Activated naive CD8-positive, alpha-beta T cell treated with anti-CD3 and anti-CD28 coated beads, Interleukin-2, amount 50 U/mL, for 24 hours (primary cell): ENCODE measurements around the gene PIEZO1.
A peak's percentile ranks its signal among the peaks of the same experiment; 100 is the strongest.
"Not testable (repeated sequence)": the region's sequence is repeated elsewhere in the genome, so short reads cannot be mapped to it uniquely, and the experiment has no call there.

Experiments
- ATAC-seq: fragments of 150-1000 bp; cut with Tn5 transposase; one replicate; pipeline ENCODE4 v1.10.0; 2021
- DNase-seq: peaks from one replicate; pipeline ENCODE4 v3.0.0; 2021
- H3K27ac Mint-ChIP-seq: one replicate; pipeline ENCODE4 v1.8.0; 2021; ENCODE audit warnings: mild to moderate bottlenecking, mixed read lengths
- H3K27me3 Mint-ChIP-seq: one replicate; pipeline ENCODE4 v1.8.0; 2021; ENCODE audit warnings: mixed read lengths
- H3K36me3 Mint-ChIP-seq: one replicate; pipeline ENCODE4 v1.8.0; 2021; ENCODE audit warnings: low read depth, mixed read lengths
- H3K4me1 Mint-ChIP-seq: one replicate; pipeline ENCODE4 v1.8.0; 2021; ENCODE audit warnings: mixed read lengths
- H3K4me3 Mint-ChIP-seq: one replicate; pipeline ENCODE4 v1.8.0; 2021; ENCODE audit warnings: mild to moderate bottlenecking, moderate library complexity, mixed read lengths
- H3K9me3 Mint-ChIP-seq: one replicate; pipeline ENCODE4 v1.8.0; 2021; ENCODE audit warnings: mixed read lengths

Gene PIEZO1

GRCh38 chr16:88785106-88785924 lies at the start of gene PIEZO1:
Gene PIEZO1, minus strand, starts transcription at chr16:88785220. Its CDS starts 256 bp downstream, at chr16:88784964.
- H3K4me1 Mint-ChIP-seq, result peaks cover 47% of the 10 kb centered on the region

GRCh38 chr16:88834670-88835069 lies 49.6 kb upstream of the PIEZO1 start:
- H3K4me1 Mint-ChIP-seq, result no peaks in the 10 kb centered on the region
- ATAC-seq, result no peak
- no peak overlapping the region for H3K27ac Mint-ChIP-seq
- H3K4me3 Mint-ChIP-seq, result no peak overlapping the region
- no peak for DNase-seq
- peaks cover 2% of the 10 kb centered on the region for H3K36me3 Mint-ChIP-seq
- no peaks in the 10 kb centered on the region for H3K9me3 Mint-ChIP-seq
- no peaks in the 10 kb centered on the region for H3K27me3 Mint-ChIP-seq

More at GRCh38 chr16:88785106-88785924, at the start of gene PIEZO1:
- DNase-seq, result peak; percentile 81
- peak within 1 kb of the TSS; percentile 85 for H3K27ac Mint-ChIP-seq
- no peak for ATAC-seq
- no peaks in the 10 kb centered on the region for H3K27me3 Mint-ChIP-seq
- peak within 1 kb of the TSS; percentile 76 for H3K4me3 Mint-ChIP-seq
- no peaks in the 10 kb centered on the region for H3K36me3 Mint-ChIP-seq
- H3K9me3 Mint-ChIP-seq, result no peaks in the 10 kb centered on the region

- Mint-ChIP-seq H3K27ac (no peak overlapping the region), H3K4me1 (no peaks in the 10 kb centered on the region), H3K27me3 (no peaks in the 10 kb centered on the region), H3K36me3 (peaks cover 2% of the 10 kb centered on the region), H3K9me3 (no peaks in the 10 kb centered on the region), H3K4me3 (no peak overlapping the region)
- no peak for ATAC-seq
- DNase-seq, result no peak
Measured at GRCh38 chr16:88833086-88833485, 48.1 kb upstream of the PIEZO1 start.

GRCh38 chr16:88831838-88832237 lies 46.8 kb upstream of the PIEZO1 start:
- DNase-seq (no peak), ATAC-seq (no peak)
- Mint-ChIP-seq H3K27ac (no peak overlapping the region), H3K4me1 (no peaks in the 10 kb centered on the region), H3K9me3 (no peaks in the 10 kb centered on the region), H3K36me3 (peaks cover 2% of the 10 kb centered on the region), H3K27me3 (no peaks in the 10 kb centered on the region), H3K4me3 (no peak overlapping the region)

- H3K9me3 Mint-ChIP-seq, result no peaks in the 10 kb centered on the region
- H3K4me3 Mint-ChIP-seq, result no peak overlapping the region
- DNase-seq (no peak), ATAC-seq (no peak)
- H3K27ac Mint-ChIP-seq, result no peak overlapping the region
- H3K4me1 Mint-ChIP-seq, result no peaks in the 10 kb centered on the region
- no peaks in the 10 kb centered on the region for H3K27me3 Mint-ChIP-seq
- peaks cover 2% of the 10 kb centered on the region for H3K36me3 Mint-ChIP-seq
Measured at GRCh38 chr16:88830783-88831182, 45.8 kb upstream of the PIEZO1 start.

- H3K27ac Mint-ChIP-seq, result no peak overlapping the region
- H3K9me3 Mint-ChIP-seq, result no peaks in the 10 kb centered on the region
- H3K27me3 Mint-ChIP-seq, result no peaks in the 10 kb centered on the region
- H3K36me3 Mint-ChIP-seq, result peaks cover 2% of the 10 kb centered on the region
- DNase-seq, result no peak
- H3K4me3 Mint-ChIP-seq, result no peak overlapping the region
- no peaks in the 10 kb centered on the region for H3K4me1 Mint-ChIP-seq
- ATAC-seq, result no peak
Measured at GRCh38 chr16:88830258-88830657, 45.2 kb upstream of the PIEZO1 start.

- H3K27ac Mint-ChIP-seq, result no peak overlapping the region
- no peak overlapping the region for H3K4me3 Mint-ChIP-seq
Measured at GRCh38 chr16:88828711-88829110, 43.7 kb upstream of the PIEZO1 start.

GRCh38 chr16:88827727-88828126 lies 42.7 kb upstream of the PIEZO1 start:
- Mint-ChIP-seq H3K4me1 (no peaks in the 10 kb centered on the region), H3K4me3 (no peak overlapping the region), H3K27ac (no peak overlapping the region), H3K9me3 (no peaks in the 10 kb centered on the region), H3K27me3 (no peaks in the 10 kb centered on the region), H3K36me3 (peaks cover 2% of the 10 kb centered on the region)
- ATAC-seq, result no peak
- DNase-seq, result no peak

More at GRCh38 chr16:88828711-88829110, 43.7 kb upstream of the PIEZO1 start:
- Mint-ChIP-seq H3K9me3 (no peaks in the 10 kb centered on the region), H3K36me3 (peaks cover 2% of the 10 kb centered on the region), H3K27me3 (no peaks in the 10 kb centered on the region), H3K4me1 (no peaks in the 10 kb centered on the region)
- DNase-seq (no peak), ATAC-seq (no peak)

GRCh38 chr16:88826070-88826840 lies 41.2 kb upstream of the PIEZO1 start:
- DNase-seq (no peak), ATAC-seq (no peak)
- no peaks in the 10 kb centered on the region for H3K4me1 Mint-ChIP-seq
- H3K9me3 Mint-ChIP-seq, result no peaks in the 10 kb centered on the region
- H3K4me3 Mint-ChIP-seq, result no peak overlapping the region
- H3K27me3 Mint-ChIP-seq, result no peaks in the 10 kb centered on the region
- peaks cover 2% of the 10 kb centered on the region for H3K36me3 Mint-ChIP-seq
- H3K27ac Mint-ChIP-seq, result no peak overlapping the region

GRCh38 chr16:88825146-88825545 lies 40.1 kb upstream of the PIEZO1 start:
- no peak overlapping the region for H3K27ac Mint-ChIP-seq
- no peak overlapping the region for H3K4me3 Mint-ChIP-seq
- H3K9me3 Mint-ChIP-seq, result no peaks in the 10 kb centered on the region
- DNase-seq (no peak), ATAC-seq (no peak)
- no peaks in the 10 kb centered on the region for H3K36me3 Mint-ChIP-seq
- no peaks in the 10 kb centered on the region for H3K4me1 Mint-ChIP-seq
- H3K27me3 Mint-ChIP-seq, result no peaks in the 10 kb centered on the region

GRCh38 chr16:88824256-88825077 lies 39.4 kb upstream of the PIEZO1 start:
- H3K9me3 Mint-ChIP-seq, result no peaks in the 10 kb centered on the region
- ATAC-seq (no peak), DNase-seq (no peak)
- no peaks in the 10 kb centered on the region for H3K27me3 Mint-ChIP-seq
- no peak overlapping the region for H3K27ac Mint-ChIP-seq
- no peaks in the 10 kb centered on the region for H3K36me3 Mint-ChIP-seq
- no peak overlapping the region for H3K4me3 Mint-ChIP-seq
- no peaks in the 10 kb centered on the region for H3K4me1 Mint-ChIP-seq

GRCh38 chr16:88823646-88824045 lies 38.6 kb upstream of the PIEZO1 start:
- H3K27me3 Mint-ChIP-seq, H3K4me3 Mint-ChIP-seq, H3K9me3 Mint-ChIP-seq, H3K4me1 Mint-ChIP-seq, DNase-seq, H3K36me3 Mint-ChIP-seq, H3K27ac Mint-ChIP-seq, ATAC-seq: not testable (repeated sequence)

GRCh38 chr16:88822281-88823040 lies 37.4 kb upstream of the PIEZO1 start:
- DNase-seq, result no peak
- Mint-ChIP-seq H3K9me3 (no peaks in the 10 kb centered on the region), H3K36me3 (no peaks in the 10 kb centered on the region), H3K4me3 (no peak overlapping the region), H3K27ac (no peak overlapping the region), H3K4me1 (no peaks in the 10 kb centered on the region), H3K27me3 (no peaks in the 10 kb centered on the region)
- ATAC-seq, result no peak
